Activated T-cell treated with anti-CD3 and anti-CD28 coated beads, Interleukin-2, amount 50 U/mL, for 72 hours (primary cell): ENCODE data around the gene CHST6. TPM values are rescaled to one million over a fixed set of nuclear protein-coding genes. Genes with fewer than 3 reads are reported as not detected.
"Not testable (repeated sequence)": the region's sequence is repeated elsewhere in the genome, so short reads cannot be mapped to it uniquely, and the experiment has no call there.

ENCODE experiments used
- ATAC-seq, 2 donors: fragments of 150-1000 bp; cut with Tn5 transposase; replicated peaks in 1 of 2; 2 replicates each; pipeline ENCODE4 v1.10.0; 2021; ENCODE audit warnings: moderate library complexity in 2 of 2, mild to moderate bottlenecking in 1 of 2
- DNase-seq, 2 donors: peaks; one replicate each; pipeline ENCODE4 v3.0.0; 2021 to 2022; ENCODE audit warnings: mixed read lengths in 1 of 2
- H3K27ac Mint-ChIP-seq: one replicate; pipeline ENCODE4 v1.8.0; 2022; ENCODE audit warnings: mild to moderate bottlenecking, moderate library complexity, mixed read lengths
- H3K27me3 Mint-ChIP-seq: one replicate; pipeline ENCODE4 v1.8.0; 2022; ENCODE audit warnings: low read depth, mixed read lengths
- H3K36me3 Mint-ChIP-seq, 2 donors: one replicate each; pipeline ENCODE4 v1.8.0; 2022; ENCODE audit warnings: mixed read lengths in 2 of 2, mild to moderate bottlenecking in 1 of 2; ENCODE audit not compliant: insufficient read depth in 2 of 2
- H3K4me1 Mint-ChIP-seq: one replicate; pipeline ENCODE4 v1.8.0; 2022; ENCODE audit warnings: low read depth, mixed read lengths
- H3K4me3 Mint-ChIP-seq, 2 donors: one replicate each; pipeline ENCODE4 v1.8.0; 2022; ENCODE audit warnings: mild to moderate bottlenecking in 2 of 2, mixed read lengths in 2 of 2, moderate library complexity in 2 of 2
- H3K9me3 Mint-ChIP-seq, 2 donors: one replicate each; pipeline ENCODE4 v1.8.0; 2022; ENCODE audit warnings: mixed read lengths in 2 of 2
- total RNA-seq, 2 donors: library from RNA; stranded (reverse); gene quantifications; one replicate each; pipeline ENCODE4 v1.2.3, GENCODE V29; 2022

The CHST6 gene
- total RNA-seq, result under 1 TPM; 0.07 TPM

DNA sequence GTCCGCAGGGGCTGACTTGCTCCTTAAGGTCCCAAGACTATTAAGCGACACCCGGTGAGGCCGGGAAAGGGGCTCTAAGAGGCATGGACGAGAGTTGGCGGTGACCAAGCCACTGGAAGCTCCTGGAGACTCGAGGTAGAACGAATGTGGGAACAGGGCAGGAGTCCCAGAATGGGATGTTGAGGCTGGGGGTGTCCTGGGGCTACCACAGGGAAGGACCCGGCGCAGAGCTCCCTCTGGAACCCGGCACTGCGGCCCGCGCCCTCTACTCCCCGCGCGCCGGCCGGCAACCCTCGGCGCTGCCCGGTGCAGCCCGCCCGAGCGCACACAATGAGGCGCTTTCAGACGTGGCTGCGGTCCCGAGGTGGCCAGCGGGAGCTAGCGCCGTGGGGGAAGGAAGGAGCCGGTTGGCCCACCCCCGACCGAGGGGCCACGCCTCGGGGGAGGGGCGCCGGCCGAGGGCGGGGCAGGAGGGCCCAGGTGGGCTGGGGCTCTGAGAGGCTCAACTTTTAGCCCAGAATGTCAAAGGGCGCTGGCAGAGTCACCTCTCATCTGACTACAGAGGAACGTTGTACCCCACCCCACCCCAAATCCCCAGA is at the start of gene CHST6:
CHST6 (minus strand) TSS at position 366 of the 599 bp plus-strand sequence. CDS start 15,613 bp downstream, outside the sequence.
- Mint-ChIP-seq H3K9me3 (no peaks in the 10 kb centered on the region), H3K4me1 (peaks cover 8% of the 10 kb centered on the region), H3K36me3 (no peaks in the 10 kb centered on the region), H3K27ac (no peak within 1 kb of the TSS), H3K4me3 (peak within 1 kb of the TSS; percentile 78 to 80), H3K27me3 (peaks cover 22% of the 10 kb centered on the region)
- peak; percentile 40 to 52 for DNase-seq
- peak; percentile 82 to 87 for ATAC-seq

DNA sequence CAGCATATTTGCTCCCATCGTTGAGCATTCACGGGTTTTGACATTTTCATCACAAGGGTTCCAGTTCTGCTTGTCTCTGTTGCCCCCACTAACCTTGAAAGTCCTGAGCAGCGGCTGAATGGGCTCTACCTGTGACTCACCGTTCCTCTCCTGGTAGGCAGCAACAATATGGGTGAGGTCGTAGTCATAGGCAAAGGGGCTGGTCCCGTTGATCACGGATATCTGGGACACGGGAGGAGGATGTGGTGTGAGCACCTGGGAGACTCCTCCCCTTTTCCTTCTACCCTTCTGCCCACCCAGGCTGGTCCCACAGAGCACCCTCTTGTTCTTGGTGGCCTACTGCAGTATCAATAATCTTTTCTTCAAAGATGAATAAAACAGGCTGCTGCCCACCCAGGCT is 47.2 kb upstream of the CHST6 start:
- not testable (repeated sequence) for H3K4me1 Mint-ChIP-seq, ATAC-seq

DNA sequence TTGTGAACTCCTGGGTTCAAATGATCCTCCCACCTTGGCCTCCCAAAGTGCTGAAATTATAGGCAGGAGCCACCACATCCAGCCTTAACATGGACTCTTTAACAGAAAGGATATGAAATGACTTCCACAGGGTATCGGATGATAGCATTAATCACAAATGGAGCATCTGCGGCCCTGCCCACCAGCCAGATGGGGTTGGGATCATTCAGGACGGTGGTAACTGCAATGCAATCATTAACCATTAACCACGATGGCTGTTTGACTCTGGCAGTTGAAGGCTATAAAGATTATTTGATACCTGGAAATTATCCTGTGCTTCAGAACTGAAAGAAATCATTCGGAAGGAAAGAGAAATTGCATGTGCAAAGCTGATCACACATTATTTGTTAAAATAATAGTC is 46.0 kb upstream of the CHST6 start:
- no peaks in the 10 kb centered on the region for H3K9me3 Mint-ChIP-seq
- no peak for DNase-seq
- no peak overlapping the region for H3K4me3 Mint-ChIP-seq
- H3K27ac Mint-ChIP-seq, result no peak overlapping the region
- H3K36me3 Mint-ChIP-seq, result no peaks in the 10 kb centered on the region
- H3K27me3 Mint-ChIP-seq, result no peaks in the 10 kb centered on the region
- no peaks in the 10 kb centered on the region for H3K4me1 Mint-ChIP-seq
- no peak for ATAC-seq

More for the DNA sequence above, 47.2 kb upstream of the CHST6 start:
- not testable (repeated sequence) for H3K27ac Mint-ChIP-seq, H3K4me3 Mint-ChIP-seq, H3K36me3 Mint-ChIP-seq, H3K27me3 Mint-ChIP-seq, DNase-seq, H3K9me3 Mint-ChIP-seq

DNA sequence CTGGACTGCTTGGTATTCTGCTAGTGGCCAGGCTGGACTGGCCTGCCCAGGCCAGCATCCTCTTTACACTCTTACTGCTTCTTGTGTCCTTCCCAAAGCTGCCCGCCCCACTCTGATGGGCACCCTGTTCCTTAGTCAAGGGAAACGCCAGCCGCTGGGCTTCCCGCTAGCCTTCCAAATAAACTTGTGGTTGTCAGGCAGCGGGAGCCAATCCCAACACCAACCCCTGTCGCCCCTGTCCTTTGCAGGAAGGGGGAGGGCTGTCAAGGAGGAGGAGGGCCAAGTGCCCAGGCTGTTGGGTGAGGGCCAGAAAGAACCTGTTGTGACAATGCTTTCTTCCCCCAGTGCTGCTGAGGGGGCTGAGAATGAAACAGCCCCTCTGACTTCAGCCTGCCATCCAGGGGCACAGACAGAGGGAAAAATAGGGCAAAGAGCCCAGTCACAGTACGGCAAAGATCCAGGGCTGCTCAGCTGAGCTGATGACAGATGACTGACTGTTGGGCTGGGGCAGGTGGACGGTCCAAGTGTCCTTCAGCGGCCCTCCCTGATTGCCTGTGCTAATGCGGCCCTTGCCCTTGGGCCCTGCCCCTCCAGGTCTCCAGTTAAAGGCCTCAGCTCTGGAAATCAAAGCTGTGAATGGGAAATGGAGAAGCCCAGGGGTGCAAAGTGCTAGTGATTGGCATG is 43.8 kb upstream of the CHST6 start:
- H3K27ac Mint-ChIP-seq, H3K4me3 Mint-ChIP-seq, H3K27me3 Mint-ChIP-seq, ATAC-seq, H3K36me3 Mint-ChIP-seq, H3K9me3 Mint-ChIP-seq, DNase-seq, H3K4me1 Mint-ChIP-seq: not testable (repeated sequence)

DNA sequence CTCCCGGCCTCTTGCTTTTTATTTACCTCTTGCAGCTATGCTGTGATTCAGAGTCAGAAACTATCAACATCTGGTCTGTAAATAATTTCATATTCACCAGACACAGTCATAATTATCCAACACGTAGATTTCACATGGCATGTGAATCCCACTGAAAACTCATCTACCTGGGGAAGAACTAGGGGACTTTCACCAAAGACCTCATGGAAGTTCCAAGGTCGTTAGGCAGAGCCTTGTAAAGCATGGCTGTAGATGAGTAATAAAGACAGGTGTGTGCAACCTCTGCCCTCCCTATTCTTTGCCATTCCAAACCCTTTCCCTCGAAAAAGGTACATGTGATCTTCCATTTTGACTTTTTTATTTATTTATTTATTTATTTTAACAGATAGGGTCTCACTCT is 42.5 kb upstream of the CHST6 start:
- Mint-ChIP-seq H3K27me3 (no peaks in the 10 kb centered on the region), H3K9me3 (no peaks in the 10 kb centered on the region)
- ATAC-seq, result no peak

DNA sequence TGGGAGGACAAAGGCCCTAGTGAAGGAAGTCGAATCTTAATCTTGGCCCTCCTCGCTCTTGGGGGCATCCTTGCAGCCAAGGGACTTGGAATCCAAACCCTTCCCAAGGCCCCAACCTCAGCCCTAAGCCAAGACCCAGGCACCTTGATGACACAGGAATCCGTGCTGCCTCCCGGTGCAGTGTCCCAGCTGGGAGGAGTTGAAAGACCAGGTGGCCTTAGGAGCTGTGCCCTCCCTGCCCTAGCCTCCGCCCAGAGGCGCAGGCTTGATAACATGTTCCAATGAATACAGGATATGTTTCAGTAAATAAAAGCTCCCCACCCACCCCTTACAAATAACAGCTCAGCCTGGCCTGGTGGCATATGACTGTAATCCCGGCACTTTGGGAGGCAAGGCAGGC is 40.7 kb upstream of the CHST6 start, which contains the start of gene CHST5:
CHST5 (minus strand) TSS at position 208 of the 400 bp plus-strand sequence. CDS start 5,724 bp downstream, outside the sequence.
- Mint-ChIP-seq H3K4me1 (no peaks in the 10 kb centered on the region), H3K27ac (no peak within 1 kb of the TSS), H3K9me3 (no peaks in the 10 kb centered on the region), H3K27me3 (no peaks in the 10 kb centered on the region), H3K36me3 (no peaks in the 10 kb centered on the region), H3K4me3 (no peak within 1 kb of the TSS)
- DNase-seq (no peak), ATAC-seq (no peak)

More for the DNA sequence above, 42.5 kb upstream of the CHST6 start:
- Mint-ChIP-seq H3K4me3 (no peak overlapping the region), H3K36me3 (no peaks in the 10 kb centered on the region), H3K4me1 (no peaks in the 10 kb centered on the region), H3K27ac (no peak overlapping the region)
- DNase-seq, result no peak

DNA sequence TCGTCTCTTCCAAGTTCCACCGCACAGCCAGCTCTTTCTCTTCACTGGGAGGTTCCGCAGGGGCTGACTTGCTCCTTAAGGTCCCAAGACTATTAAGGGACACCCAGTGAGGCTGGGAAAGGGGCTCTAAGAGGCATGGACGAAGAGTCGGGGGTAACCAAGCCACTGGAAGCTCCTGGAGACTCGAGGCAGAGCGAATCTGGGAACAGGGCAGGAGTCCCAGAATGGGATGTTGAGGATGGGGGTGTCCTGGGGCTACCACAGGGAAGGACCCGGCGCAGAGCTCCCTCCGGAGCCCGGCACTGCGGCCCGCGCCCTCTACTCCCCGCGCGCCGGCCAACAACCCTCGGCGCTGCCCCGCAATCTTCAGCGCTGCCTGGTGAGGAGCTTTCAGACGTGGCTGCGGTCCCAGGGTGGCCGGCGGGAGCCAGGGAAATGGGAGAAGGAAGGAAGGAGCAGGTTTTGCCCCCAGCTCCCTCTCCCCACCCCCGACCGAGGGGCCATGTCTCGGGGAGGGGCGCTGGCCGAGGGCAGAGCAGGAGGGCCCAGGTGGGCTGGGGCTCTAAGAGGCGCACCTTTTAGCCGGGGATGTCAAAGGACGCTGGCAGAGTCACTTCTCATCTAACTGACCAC is 40.1 kb upstream of the CHST6 start:
- Mint-ChIP-seq H3K27me3 (no peaks in the 10 kb centered on the region), H3K4me3 (no peak overlapping the region), H3K4me1 (no peaks in the 10 kb centered on the region), H3K36me3 (no peaks in the 10 kb centered on the region), H3K9me3 (no peaks in the 10 kb centered on the region), H3K27ac (no peak overlapping the region)
- no peak for ATAC-seq
- no peak for DNase-seq

DNA sequence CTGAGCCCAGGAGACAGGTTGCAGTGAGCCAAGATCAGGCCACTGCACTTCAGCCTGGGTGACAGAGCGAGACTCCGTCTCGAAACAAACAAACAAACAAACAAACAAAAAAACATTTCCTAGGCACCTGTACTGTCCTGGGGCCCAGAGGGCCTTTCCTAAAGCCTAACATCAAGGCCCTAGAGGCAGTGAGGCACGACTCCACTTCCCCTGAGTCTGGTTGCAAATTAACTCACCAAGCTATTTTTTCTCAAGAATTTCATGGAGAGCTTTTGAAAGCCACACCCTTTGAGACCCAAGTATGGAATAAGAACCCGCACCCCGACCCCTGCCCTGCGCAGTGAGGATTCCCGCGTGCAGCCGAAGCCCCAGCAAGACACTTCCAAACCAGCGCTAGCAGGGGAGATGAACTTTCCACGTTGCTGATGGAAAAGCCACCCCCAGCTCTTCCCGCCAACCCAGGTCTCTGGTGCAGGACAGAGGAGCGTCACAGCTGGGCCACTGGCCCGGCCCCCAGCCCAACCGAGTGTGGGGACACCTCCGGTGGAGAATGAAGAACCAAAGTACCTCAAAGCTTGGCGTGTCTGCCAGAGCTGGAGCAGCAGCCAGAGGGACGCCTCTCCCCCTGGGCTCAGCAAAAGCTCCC is 39.4 kb upstream of the CHST6 start:
- H3K9me3 Mint-ChIP-seq, result no peaks in the 10 kb centered on the region
- ATAC-seq, result no peak

DNA sequence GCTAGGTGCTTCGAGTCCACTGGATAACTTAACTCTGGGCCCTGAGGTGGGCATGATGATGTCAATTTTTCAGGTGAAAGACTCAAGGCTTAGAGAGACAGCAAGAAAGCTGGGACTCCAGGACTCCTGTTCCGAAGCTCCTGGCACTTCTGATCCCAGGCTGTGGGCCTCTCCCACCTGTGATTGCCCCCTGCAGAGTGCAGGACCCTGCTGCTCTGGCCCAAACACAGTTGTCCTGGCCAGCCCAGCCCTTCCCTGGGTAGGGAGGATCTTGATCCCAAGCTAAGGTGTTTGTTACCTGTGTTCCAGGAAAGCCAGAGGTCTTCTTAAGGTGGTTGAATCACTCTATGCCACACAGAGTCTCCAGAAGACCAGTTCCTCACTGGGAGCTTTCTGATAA is 37.5 kb upstream of the CHST6 start:
- Mint-ChIP-seq H3K9me3 (no peaks in the 10 kb centered on the region), H3K4me1 (no peaks in the 10 kb centered on the region), H3K36me3 (no peaks in the 10 kb centered on the region), H3K27me3 (no peaks in the 10 kb centered on the region), H3K27ac (no peak overlapping the region), H3K4me3 (no peak overlapping the region)
- DNase-seq (no peak), ATAC-seq (no peak)

More for the DNA sequence above, 39.4 kb upstream of the CHST6 start:
- Mint-ChIP-seq H3K4me1 (no peaks in the 10 kb centered on the region), H3K36me3 (no peaks in the 10 kb centered on the region), H3K4me3 (no peak overlapping the region), H3K27me3 (no peaks in the 10 kb centered on the region), H3K27ac (no peak overlapping the region)
- no peak for DNase-seq

DNA sequence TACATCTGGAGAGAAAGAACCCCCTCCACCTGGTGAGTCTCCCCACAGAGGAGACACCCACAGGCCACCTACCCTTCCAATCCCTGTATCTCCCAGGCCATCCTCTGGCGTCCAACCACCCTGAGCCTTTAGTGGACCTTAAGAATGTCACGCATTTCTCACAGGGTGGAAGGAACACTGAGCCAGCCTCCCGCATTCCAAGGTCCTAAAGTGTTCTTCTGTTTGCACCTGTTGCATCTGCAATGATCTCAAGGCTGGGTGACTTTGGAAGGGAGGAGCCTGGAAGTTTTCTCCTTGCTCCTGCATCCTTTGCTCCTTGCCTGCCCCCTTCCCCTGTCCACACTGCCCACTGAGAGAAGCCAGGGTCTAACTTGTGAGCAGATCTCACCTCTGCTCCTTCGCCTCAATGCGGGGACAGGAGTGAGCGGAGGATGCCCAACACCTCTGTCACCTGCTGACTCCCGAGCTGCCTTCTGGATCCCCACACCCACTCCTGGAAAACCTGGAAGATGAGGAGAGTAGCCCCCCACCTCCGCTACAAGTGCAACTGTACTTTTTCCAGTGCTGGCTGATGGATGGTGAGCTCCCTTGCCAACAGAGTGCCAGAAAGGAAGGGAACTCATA is 37.0 kb upstream of the CHST6 start:
- Mint-ChIP-seq H3K4me3 (no peak overlapping the region), H3K9me3 (no peaks in the 10 kb centered on the region), H3K27me3 (no peaks in the 10 kb centered on the region), H3K36me3 (no peaks in the 10 kb centered on the region), H3K4me1 (no peaks in the 10 kb centered on the region), H3K27ac (no peak overlapping the region)
- DNase-seq (no peak), ATAC-seq (no peak)

DNA sequence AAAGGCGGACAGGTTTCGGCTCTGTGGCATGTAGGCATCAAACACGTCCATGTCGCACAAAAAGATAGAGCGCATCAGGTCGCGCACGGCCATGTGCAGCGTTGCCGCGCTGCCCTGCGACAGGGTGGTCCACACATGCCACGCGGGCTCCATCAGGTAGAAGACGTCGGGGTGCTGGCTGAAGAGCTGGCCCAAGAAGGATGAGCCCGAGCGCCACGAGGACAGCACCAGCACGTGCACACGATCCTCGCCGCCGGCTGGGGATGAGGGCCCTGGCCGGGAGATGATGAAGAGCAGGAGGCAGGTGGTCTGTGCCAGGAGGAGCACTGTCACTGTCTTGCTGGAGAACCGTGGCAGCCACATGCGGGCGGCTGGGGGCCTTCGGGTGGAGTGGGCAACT is 34.7 kb upstream of the CHST6 start:
- no peaks in the 10 kb centered on the region for H3K36me3 Mint-ChIP-seq
- H3K27me3 Mint-ChIP-seq, result no peaks in the 10 kb centered on the region
- no peak for ATAC-seq
- H3K4me3 Mint-ChIP-seq, result no peak overlapping the region
- H3K4me1 Mint-ChIP-seq, result no peaks in the 10 kb centered on the region
- no peaks in the 10 kb centered on the region for H3K9me3 Mint-ChIP-seq
- no peak for DNase-seq
- H3K27ac Mint-ChIP-seq, result no peak overlapping the region

DNA sequence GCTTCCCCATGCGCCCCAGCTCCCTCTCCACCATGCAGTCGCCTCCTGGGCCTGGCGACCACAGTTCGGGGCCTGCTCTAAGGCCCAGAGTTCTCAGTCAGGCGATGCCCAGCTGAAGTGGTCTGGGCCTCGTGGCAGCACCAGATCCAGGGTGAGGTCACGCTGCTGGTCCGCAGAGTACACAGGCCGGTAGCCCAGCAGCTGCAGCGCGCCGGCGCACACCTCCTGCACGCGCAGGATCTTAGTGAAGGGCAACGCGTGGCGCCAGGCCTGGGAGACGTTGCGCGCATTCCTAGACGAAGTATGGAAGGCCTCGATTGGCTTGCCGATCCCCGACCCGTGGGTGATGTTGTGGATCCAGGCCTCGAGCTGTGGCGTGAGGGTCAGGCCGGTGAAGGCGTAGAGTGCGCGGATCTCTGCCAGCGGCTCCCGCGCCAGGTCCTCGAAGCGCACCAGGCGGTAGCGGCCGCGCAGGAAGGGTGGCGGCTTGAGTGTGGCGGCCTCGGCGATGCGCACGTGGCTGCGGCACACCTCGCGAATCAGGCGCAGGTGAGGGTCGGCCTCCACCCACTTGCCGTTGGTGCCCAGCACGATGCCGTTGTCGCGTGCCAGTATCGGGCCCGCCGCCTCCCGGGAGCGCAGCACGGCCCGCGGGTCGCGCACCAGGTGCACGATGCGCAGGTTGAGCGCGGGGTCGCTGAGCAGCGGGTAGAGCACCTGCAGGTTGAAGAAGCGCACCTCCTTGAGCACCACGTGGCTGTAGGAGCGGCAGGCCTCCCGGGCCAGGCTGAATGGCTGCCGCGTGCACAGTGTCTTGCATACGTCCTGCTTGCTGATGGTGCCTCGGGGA is 34.0 kb upstream of the CHST6 start:
- H3K27ac Mint-ChIP-seq, result no peak overlapping the region
- H3K4me3 Mint-ChIP-seq, result no peak overlapping the region
- no peaks in the 10 kb centered on the region for H3K9me3 Mint-ChIP-seq
- H3K4me1 Mint-ChIP-seq, result no peaks in the 10 kb centered on the region
- no peaks in the 10 kb centered on the region for H3K27me3 Mint-ChIP-seq
- no peak for DNase-seq
- ATAC-seq, result no peak
- no peaks in the 10 kb centered on the region for H3K36me3 Mint-ChIP-seq
